Medulla oblongata (tissue), 1 donor: Measurements from ENCODE around the gene RFNG.

Experiments
- DNase-seq: peaks from one replicate; pipeline ENCODE4 v3.0.0-alpha.2; 2015; ENCODE audit errors: extremely low spot score

The RFNG gene

DNA sequence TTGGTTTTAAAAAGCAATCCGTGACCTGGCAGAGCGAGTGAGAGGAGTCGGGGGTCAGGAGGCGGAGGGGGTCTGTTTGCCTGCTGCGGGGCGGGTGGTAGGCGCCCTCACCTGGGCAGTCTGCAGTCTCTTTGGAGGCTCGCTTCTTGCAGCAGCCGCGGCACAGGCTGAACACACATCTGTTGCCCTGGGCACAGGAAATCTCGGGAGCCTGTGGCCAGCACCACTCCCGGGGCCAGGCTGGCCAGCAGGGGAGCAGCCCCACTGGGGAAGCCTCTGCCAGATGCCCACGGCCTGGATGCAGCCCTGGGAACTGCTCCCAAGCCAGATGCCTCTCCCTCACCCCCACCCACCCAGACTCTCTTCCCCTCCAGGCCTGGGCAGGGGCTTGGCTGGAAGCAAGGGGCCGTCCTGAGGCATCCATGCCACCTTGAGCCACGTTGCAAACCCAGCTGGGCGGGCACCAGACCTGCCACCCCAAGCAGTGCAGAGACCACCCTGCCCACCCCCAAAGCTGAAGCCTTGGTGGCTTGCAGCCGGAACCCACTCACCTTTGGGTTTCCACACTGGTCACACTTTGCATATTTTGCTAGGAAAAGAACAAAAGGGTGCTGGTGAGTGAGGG lies 6.7 kb upstream of the RFNG start:
- no peak for DNase-seq

DNA sequence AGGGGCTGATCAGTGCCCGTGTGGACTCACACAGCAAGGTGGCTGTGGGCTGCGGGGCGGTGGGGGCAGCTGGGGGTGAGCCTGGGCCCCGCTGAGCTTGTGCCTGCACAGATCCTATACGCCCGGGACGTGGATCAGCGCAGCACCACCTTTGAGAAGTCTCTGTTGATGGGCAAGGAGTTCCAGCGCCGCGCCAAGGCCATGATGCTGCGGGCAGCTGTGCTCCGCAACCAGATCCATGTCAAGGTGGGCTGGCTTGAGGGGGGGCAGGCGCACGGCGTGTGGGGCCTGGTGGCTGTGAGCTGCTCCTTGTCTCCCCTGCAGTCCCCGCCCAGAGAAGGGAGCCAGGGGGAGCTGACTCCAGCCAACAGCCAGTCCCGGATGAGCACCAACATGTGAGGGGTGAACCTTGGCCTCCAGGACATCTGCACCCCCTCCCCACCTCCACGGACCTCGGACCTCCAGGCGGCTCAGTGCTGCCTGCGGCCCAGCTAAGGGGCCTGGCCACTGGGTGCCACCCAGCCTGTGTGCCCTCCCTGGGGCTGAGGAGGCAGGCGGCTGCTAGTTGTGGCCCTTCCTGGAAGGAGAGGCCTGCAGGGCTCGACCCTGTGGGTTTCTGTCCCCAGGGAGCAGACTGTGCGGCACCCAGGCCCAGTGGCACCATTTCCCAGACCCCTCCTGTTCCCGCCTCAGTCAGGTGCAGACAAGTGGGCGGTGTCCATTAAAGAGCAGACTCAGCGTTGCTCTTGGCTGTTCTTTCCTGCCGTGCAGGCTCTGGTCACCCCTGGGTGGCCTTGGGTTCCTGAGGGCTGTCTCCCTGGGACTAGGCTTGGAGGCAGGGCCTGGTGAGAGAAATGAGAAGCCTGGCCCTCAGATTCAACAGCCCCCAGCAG lies 5.4 kb upstream of the RFNG start:
- DNase-seq = no peak

DNA sequence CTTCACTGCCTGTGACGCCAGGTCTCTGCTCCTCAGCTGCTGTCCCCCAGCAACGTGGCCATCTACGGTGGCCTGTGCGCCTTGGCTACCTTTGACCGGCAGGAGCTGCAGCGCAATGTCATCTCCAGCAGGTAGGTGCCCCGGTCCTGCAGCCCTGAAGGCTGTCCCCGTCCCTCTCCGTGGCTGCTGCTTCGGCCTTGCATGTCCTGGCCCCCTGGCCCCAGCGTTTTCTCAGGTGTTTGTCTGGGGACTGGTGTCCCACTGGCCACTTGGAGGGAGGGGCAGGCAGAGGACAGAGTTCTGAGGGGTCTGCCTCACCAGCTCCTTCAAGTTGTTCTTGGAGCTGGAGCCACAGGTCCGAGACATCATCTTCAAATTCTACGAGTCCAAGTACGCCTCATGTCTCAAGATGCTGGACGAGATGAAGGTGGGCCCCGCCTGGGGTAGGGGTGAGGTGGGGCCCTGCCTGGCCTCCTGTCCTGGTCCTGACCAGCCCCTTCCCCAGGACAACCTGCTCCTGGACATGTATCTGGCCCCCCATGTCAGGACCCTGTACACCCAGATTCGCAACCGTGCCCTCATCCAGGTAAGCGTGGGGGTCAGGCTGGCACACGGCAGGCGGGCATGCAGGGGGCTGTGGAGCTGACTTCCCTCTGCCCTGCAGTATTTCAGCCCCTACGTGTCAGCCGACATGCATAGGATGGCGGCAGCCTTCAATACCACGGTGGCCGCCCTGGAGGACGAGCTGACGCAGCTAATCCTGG lies 4.5 kb upstream of the RFNG start:
- no peak for DNase-seq

DNA sequence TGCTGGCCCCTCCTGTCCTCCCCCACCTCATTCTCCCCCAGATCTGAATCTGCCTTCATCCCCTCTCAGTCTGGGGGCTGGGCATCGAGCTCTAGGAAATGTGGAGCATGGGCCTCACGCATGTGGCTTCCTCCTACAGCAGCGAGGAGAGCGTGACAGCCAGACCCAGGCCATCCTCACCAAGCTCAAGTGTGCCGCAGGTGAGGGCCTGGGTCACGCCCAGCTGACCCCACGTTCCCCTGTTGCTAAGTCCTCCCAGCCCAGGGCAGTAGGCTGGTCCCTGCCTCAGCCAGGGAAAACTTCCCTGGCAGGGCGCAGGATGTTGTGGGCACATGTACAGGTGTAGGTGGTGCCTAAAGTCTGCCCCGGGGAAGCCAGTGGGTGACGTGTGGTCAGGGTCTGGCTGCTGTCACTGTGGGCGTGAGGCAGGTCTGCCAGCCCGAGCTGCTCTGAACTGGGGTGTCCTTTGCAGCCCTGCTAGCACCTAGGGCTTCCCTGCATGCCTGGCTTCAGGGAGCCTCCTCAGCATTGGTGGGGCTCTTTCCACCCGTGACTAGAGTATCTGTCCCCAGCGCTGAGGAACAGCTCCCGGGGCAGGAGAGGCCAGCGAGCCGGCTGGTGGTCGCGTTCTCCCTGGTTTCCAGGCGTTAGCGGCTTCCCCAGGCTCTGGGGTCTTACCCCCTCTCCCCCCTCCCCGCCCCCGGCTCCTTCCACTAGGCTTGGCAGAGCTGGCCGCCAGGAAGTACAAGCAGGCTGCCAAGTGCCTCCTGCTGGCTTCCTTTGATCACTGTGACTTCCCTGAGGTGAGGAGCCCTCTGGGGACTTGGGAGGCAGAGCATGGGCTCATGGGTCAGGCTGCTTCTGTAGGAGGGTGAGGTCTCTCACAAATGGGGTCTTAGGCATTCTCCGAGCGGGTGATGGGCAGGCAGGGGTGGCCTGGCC lies 3.7 kb upstream of the RFNG start:
- no peak for DNase-seq

- no peak for DNase-seq
Observed at GRCh38 chr17:82054351-82055022, 2.9 kb upstream of the RFNG start.

- DNase-seq = no peak
Observed at GRCh38 chr17:82053556-82054263, 2.1 kb upstream of the RFNG start.

DNA sequence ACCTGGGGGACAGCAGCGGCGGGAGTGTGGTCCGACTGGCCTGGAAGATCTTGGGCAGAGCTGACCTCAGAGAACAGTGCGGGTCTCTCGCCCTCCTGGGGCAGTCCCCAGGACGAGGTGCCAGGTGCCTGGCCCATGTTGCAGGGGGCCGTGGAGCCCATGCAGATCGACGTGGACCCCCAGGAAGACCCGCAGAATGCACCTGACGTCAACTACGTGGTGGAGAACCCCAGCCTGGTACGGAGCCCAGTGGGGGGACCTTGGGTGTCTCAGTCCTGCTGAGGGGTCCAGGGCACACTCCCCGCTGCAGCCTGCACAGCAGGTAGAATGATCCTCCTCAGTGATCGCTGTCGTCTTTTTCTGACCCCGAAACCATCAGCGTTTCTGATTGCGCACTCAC lies 1.5 kb upstream of the RFNG start:
- no peak for DNase-seq

- no peak for DNase-seq
Observed at GRCh38 chr17:82052638-82053059, 1.0 kb upstream of the RFNG start.

- no peak for DNase-seq
Observed at GRCh38 chr17:82050761-82051641, 610 bp downstream of the RFNG start.

GRCh38 chr17:82050152-82050760 lies 1.4 kb downstream of the RFNG start:
- no peak for DNase-seq

DNA sequence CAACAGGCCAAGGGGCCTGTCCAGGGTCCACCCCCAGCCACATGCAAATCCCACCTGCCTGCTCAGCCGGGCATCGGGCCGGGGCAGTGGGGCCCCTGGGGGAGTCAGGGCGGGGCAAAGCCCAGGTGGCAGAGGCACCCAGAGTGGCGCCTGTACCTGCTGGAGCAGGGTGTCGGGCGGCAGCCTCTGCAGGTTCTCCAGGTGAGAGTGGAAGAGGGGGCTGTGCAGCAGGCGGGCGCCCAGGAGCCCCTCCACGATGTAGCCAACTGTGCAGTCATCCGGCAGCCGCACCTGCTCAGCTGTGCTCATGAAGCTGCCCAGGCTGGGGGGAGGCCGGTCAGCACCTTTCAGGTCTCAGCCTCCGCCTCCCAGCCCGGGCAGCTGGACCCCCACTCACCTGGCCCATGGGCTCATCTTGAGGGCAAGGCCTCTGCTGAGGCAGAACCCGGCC lies 2.1 kb downstream of the RFNG start:
- DNase-seq = no peak

DNA sequence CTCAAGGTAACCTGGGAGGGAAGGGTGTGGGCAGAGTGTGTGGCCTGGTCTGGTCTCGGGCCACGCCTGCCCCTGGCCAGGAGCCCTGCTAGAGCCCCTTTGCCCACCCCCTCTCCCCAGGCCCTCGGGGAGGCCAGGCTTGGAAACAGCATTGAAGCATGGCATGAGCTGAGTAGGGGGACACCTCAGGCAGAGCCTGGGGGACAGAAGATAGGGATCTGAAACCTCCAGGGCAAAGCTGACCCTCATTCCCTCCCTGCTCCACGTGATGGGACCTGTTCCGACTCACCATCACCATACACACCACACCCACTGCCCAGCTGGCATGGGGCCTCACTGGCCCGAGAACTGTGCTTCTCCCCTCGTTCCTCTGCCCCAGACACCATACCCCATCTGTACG lies 2.5 kb downstream of the RFNG start:
- no peak for DNase-seq

DNA sequence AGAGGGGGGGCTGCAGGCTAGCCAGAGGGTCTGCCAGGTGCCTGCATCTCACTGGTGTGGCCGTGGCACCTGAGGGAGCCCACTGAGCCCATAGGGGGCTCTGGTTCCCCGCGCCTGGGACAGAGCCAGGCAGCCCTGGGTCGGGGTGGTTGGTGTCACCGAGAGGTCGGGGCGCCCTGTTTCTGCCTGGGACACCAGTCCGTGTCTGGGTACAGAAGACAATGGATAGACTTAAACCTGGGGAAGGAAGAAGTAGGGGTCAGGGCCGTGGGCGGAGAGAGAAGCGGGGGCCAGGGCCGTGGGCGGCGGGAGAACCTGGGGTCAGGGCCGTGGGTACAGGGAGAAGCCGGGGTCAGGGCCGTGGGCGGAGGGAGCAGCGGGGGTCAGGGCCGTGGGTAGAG lies 3.0 kb downstream of the RFNG start:
- DNase-seq = no peak

DNA sequence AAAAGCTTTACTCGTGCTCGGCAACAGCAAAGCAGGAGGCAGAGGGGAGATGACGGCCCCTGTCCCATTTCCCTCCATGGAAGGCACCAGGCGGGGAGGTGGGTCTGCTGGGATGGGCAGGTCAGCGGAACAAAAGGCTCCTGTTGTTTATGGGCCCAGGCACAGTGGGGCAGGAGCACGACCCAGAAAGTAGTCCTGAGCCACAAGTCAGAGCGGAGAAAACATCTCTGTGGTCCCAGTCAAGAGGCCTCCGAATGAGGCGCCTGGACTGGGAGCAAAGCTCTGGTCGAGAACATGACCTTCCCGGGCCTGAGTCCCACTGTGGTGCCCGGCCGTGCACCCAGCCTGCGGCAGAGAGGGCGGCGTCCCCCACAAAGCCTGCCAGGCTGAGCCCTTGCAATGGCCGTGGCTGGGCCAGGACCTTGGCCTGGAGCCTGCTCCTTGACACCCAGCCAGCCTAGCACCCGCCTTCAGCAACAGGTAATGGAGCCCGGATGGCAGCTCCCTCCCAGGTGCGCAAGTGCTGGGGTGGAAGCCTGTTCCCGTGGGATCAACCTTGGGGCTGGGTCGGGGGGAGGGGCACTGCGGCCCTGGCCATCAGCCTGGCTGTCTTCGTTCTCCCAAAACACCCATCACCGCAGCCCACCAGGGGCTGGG lies 3.6 kb downstream of the RFNG start:
- no peak for DNase-seq

- DNase-seq = no peak
Observed at GRCh38 chr17:82047379-82047778, 4.2 kb downstream of the RFNG start.

GRCh38 chr17:82046903-82047302 lies 4.7 kb downstream of the RFNG start:
- DNase-seq = no peak

DNA sequence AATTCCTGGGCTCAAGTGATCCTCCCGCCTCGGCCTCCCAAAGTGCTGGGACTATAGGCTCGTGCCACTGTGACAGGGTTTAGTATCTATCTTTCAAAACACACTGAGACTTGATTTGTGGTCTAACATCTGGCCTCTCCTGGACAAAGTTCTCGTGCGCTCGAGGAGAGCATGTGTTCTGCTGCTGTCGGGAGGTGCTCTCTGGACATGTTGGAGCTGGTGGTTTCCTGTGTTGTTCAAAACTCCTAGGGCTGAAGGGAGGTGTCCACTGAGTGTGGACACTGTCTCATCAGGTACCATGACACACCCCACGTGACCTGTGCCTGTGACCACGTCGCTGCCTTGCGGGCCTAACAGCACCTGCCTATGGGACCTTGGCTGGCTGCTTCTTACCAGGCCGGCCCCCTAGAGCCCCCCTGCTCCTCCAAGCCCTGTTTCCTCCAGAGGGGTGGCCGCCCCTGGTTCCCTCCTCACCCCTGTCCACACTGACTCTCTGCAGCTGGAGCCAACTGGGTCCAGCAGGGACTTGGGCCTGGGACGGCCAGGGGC lies 5.6 kb downstream of the RFNG start:
- no peak for DNase-seq

DNA sequence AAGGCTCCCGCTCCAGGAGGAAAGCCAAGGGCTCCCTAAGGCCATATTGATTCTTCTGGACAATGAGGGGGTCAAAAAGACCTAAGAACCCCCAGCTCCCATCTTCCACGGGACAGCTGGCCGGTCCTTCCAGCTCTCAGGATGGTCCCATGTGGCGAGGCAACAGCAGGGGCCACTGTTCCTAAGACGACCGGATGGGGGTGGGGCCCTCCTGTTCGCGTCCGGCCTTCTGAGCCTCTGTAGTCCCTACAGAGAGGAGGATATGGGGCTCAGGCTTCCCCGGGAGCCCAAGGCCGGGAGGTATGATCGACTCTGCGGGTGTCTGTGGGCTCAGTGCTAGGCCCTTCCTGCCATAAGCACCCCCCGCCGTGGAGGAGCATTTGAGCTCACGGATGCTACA lies 8.1 kb downstream of the RFNG start:
- DNase-seq = no peak
